Cardiac fibroblast (primary cell): ENCODE measurements around the gene GLDC.
A peak's percentile ranks its signal among the peaks of the same experiment; 100 is the strongest.

Experiments
- DNase-seq, 2 donors: peaks; one replicate each; pipeline versions ENCODE4 v3.0.0 to v3.0.0-alpha.2; 2010; ENCODE audit warnings: low read depth in 2 of 2
- H3K4me3 ChIP-seq, 2 donors: replicated peaks in 1 of 2; 1 replicate in 1 of 2; 2 replicates in 1 of 2; pipeline ENCODE4 v1.5.1; 2011; ENCODE audit warnings: low read depth in 2 of 2, low read length in 2 of 2, mild to moderate bottlenecking in 2 of 2, moderate library complexity in 1 of 2
- CTCF ChIP-seq: IDR thresholded peaks from one replicate; pipeline ENCODE4 v1.5.1; 2011; ENCODE audit warnings: low read depth, mild to moderate bottlenecking, low read length, inconsistent platforms

The GLDC gene

DNA sequence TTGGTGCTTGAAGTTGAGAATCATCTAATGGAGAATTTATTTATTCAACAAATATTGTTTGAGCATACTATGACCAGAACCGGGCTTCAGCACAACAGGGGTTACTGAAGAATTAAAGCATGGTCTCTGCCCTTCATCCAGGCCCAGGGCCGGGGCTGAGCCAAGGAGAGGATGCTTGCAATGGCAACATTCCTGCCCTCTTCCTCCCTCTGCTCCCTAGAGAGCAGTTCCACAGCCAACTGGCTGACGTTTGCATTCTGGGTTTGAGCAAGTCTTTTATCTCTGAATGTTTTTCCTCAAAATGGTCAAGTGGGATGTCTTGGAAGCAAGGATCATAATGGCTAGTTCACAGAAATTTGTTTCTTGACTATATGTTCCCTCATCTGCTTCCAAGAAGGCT, 80.7 kb downstream of the GLDC start:
- peak; percentile 81 to 95 for DNase-seq
- H3K4me3 ChIP-seq, result no peak overlapping the region

DNA sequence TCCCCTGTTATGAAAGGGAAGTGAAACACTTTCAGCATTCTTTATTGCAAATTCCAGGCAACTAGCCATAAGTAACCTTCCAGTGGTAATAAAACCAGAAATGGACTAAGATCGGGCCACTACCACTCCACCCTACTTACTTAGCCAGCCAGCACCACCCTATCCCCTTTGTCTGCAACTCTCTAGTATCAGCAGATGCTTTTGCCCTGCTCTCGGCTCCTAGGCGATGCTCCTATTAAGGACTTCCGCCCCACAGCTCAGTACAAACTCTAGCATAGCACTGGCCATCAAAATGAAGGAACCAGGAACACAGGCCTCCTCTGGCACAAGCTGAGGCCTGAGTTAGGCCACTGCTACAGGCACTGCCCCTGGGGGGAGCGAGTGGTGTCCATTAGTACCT, 81.2 kb downstream of the GLDC start:
- no peak for TF ChIP-seq CTCF
- DNase-seq, result peak; percentile 71 to 85
- no peak overlapping the region for H3K4me3 ChIP-seq

More for the DNA sequence above, 80.7 kb downstream of the GLDC start:
- TF ChIP-seq CTCF, result no peak

GRCh38 chr9:6562871-6563430, 82.6 kb downstream of the GLDC start:
- DNase-seq, result peak; percentile 64 to 67
- no peak for TF ChIP-seq CTCF

GRCh38 chr9:6562201-6562600, 83.3 kb downstream of the GLDC start:
- peak in 1 of 2 donors; percentile 33 for DNase-seq
- no peak for TF ChIP-seq CTCF
- no peak overlapping the region for H3K4me3 ChIP-seq

More at GRCh38 chr9:6562871-6563430, 82.6 kb downstream of the GLDC start:
- H3K4me3 ChIP-seq, result no peak overlapping the region

DNA sequence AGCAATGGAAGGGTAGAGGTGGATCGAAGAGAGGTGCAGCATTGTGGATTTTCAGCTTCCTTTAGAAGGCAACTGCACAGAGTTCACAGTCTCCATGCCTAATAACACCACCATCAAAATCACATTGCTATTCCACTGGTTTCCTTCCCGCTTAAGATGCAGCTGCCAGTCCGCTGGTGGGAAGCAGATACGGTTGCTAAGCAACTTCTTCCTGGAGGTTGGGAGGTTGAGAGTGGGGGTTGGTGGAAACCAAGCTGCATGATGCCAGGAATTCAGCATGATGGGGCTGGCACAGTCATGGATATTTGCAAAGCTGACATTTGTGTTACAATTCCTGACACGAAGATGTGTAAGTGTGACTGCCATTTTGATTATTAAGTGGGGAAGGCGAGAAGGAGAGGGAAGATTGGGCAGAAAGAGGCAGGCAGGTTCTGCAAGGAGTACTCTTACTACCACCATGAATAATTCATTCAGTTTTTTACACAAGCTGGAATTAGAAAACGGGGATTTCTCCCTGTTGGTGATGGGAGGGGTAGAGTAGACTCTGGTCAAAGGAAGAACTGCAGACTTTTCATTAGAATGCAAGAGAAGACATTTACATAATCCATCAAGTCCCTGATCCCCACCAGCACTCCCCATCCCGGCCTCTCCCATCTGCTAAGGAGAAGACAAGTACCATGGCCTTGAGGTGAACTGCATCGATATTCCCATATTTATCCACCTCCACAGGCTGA, 87.5 kb downstream of the GLDC start:
- no peak overlapping the region for H3K4me3 ChIP-seq
- no peak for TF ChIP-seq CTCF
- peak in 1 of 2 donors; percentile 77 for DNase-seq

DNA sequence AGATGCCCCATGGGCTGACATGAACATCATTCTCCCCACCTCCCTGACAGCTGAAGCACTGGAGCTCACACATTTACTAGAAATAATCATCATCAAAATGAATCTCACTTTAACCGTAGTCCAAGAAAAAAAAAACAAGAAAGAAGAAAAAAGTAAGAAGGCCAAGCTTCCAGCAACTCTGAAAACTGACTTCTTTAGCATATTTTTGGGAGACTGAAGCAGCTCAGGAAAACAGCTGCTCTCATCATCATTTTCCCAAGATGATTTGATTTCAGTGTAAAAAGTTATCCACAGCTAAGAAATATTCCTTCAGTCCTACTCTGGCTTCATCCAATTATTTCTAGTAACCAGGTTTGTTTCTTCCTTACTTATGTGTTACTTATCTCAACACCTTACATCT, 91.7 kb downstream of the GLDC start:
- TF ChIP-seq CTCF, result no peak

More for the DNA sequence above, 91.7 kb downstream of the GLDC start:
- no peak overlapping the region for H3K4me3 ChIP-seq
- no peak for DNase-seq
